Epithelial cell of proximal tubule (primary cell): Measurements from ENCODE around the gene PDE4D. TPM values are rescaled to one million over a fixed set of nuclear protein-coding genes. Genes with fewer than 3 reads are reported as not detected.

Experiments
- DNase-seq: peaks from one replicate; pipeline ENCODE4 v3.0.0-alpha.2; 2011; ENCODE audit warnings: low read depth
- H3K4me3 ChIP-seq: 2 replicates; pipeline ENCODE4 v1.5.1; 2011; ENCODE audit warnings: low read depth, mild to moderate bottlenecking, low read length
- total RNA-seq: library from RNA; depleted of rRNA; stranded (reverse); fragments of >200 nt; gene quantifications from 2 replicates; pipeline ENCODE4 v1.2.3, GENCODE V29; 2015
- TF ChIP-seq, protein P1 (sequence below): conservative IDR thresholded peaks from 2 replicates; pipeline ENCODE4 v1.5.1; 2012; ENCODE audit warnings: low read depth, mild to moderate bottlenecking, low read length

The PDE4D gene
- total RNA-seq, 1 donor from 2014 or later: 18.4 TPM

DNA sequence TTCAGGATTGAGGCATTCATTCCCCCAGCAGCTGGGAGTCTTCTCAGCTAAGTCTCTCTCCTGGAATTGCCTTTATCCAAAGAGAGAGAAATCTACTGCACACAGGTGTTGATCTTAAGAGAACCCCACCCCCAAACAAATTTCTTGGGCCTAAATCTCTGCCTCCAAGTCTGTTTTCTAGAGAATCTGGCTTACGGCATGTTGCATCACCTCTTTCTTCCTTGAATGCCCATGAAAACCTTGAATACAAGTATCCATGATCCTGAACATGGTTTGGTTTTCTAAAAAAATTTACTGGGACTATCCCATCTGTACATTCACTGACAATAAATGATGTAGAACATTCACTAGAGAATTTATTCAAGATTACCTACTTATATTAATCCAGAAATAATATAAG is 401.6 kb downstream of the PDE4D start:
- DNase-seq: no peak
- TF ChIP-seq, protein P1, sequence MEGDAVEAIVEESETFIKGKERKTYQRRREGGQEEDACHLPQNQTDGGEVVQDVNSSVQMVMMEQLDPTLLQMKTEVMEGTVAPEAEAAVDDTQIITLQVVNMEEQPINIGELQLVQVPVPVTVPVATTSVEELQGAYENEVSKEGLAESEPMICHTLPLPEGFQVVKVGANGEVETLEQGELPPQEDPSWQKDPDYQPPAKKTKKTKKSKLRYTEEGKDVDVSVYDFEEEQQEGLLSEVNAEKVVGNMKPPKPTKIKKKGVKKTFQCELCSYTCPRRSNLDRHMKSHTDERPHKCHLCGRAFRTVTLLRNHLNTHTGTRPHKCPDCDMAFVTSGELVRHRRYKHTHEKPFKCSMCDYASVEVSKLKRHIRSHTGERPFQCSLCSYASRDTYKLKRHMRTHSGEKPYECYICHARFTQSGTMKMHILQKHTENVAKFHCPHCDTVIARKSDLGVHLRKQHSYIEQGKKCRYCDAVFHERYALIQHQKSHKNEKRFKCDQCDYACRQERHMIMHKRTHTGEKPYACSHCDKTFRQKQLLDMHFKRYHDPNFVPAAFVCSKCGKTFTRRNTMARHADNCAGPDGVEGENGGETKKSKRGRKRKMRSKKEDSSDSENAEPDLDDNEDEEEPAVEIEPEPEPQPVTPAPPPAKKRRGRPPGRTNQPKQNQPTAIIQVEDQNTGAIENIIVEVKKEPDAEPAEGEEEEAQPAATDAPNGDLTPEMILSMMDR: no peak

DNA sequence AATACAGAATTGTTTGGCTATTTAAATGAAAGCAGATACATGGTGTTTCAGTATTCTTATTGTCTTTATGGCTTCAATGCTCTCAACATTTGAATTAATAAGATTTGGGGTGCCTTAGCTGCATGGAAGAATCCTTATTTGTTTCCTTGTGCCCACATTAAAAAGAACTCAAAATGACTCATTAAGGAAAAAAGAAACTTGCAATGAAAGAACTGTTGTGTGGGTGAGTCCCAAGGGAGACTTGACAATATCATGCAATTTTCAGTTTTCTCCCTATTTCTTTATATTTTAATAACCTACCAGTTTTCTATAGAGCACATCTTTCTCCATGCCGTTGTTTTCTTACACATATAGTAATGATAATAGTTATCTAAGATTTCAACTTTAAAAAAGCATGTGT is 404.0 kb downstream of the PDE4D start:
- no peak for DNase-seq
- H3K4me3 ChIP-seq: no peak overlapping the region
- TF ChIP-seq, protein P1: no peak

More for the DNA sequence above, 401.6 kb downstream of the PDE4D start:
- no peak overlapping the region for H3K4me3 ChIP-seq

DNA sequence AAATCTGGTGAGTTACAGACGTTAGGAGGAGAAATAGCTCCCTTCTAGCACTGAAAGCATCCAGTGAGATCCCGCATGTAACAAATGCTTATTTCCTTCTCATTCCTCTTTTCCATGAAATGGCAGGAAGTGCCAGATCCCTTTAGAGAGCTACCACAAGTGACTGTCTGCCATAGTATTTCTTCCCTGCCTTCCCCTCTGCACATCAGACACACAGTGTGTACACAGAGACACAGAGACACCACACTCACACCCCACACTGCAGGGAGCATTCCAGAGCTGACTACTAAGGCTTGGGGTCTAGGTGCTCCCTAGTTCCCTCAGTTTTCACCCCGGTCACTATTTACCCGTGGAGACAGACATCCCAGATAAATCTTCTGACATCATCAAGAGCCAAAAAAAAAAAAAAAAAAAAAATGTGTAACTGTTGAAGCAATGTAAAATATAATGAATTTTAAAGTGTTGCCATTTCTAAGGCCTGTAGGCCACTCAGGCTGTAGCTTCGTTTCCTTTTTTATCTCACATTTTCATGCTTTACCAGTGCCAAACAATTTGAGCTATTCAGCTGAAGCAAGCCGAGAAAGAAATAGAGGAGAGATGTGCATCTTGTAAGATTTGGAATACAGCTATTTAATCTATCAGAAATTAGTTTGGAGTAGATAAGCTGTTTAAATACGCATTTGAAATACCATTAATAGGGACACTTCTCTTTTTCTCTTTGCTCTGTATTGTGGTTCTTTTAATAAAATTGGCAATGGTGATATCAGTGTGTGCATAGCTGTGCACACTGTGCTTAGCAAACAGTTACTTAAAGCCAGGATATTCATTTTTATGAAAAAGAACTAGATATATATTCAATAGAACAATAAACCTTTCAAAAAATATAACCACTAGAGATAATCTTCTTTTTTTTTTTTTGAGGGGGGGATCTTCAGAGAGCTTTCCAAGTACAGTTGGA is 405.5 kb downstream of the PDE4D start:
- no peak for DNase-seq
- H3K4me3 ChIP-seq: no peak overlapping the region
- TF ChIP-seq, protein P1: no peak

DNA sequence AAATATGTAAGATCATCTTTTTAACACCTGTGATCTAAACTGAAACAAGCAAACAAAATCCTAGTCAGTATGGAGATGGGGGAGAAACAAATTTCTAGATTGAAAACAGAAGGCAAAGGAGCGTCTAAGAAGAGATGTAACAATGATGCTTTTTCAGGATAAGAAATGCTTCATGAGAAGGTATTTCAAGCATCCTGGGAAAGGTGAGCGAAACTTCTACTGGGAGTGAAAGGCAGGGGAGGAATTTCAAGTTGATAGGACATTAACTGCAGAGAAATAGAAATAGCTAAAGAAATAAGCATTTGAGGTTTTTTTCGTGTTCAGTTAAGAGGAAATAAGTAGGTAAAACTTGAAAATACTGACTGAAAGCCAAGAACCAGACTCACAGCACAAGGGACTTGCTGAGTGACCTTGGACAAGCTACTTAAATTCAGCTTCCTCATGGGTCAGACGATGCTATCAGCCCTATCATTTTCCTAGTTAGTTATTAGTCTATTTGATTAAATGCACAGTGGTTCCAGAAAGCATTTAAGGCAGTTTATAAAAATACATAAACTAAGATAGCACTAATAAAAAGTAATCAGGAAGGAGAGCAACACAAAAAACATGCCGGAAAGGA is 406.3 kb downstream of the PDE4D start:
- TF ChIP-seq, protein P1: no peak
- no peak overlapping the region for H3K4me3 ChIP-seq
- DNase-seq: no peak

DNA sequence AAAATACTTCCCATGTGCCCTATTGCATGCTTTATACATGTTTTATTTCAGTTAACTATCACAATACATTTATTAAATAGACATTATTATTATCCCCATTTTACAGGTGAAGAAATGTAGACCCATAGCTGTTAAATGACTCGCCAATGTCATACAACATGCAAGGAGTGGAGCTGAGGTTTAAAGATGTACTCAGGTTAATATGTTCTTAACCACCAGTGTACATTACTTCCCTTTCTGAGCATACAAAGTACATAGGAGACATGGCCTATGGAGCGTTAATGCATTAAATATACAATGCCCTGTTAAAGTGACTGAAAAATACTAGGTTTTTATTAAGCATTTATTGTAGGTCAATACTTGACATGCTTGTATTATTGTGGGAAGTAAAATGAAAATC is 407.0 kb downstream of the PDE4D start:
- TF ChIP-seq, protein P1: no peak
- DNase-seq: no peak
- H3K4me3 ChIP-seq: no peak overlapping the region

DNA sequence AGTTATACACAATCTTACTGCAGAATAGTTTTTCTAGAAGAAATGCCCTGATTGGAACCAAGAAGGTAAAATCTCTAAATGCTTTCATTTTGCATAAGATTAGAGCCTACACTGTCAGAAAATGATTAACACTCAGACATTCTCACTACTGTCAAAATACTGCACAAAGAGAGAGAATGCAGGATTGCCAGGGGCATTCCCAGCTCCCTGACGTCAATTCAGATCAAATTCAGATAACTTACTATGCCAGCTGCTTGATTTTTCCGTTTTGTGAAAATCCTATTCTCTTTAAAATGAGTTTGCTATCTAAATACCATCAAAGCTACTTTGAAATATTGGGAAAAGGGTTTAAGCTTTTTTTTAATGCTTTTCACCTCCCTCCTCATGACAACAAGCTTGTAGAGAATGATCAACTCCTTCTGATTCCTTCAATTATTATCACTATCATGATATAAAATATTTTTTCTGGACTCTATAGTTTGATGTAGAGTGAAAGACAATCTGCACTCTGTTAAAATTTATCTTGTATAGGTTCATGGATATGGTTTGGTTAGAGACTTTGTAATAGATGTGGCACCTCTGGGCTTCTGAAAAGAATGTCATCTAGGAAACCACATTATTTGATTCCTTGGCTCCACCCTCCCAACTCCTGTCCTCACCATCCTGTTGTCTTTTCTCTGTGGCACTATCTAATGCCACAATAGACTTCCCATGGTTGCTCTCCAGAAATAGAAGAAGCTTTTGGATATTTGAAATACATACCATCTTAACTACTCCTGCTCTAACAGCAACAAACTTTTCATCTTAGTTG is 407.7 kb downstream of the PDE4D start:
- no peak for DNase-seq
- H3K4me3 ChIP-seq: no peak overlapping the region
- TF ChIP-seq, protein P1: no peak
